Measurements from ENCODE around the gene HMGCR.

HMGCR gene

GRCh38 chr5:75325242-75325641 is 11.8 kb upstream of the HMGCR start:
- Histone ChIP-seq H3K4me3 (ENCODE audit: low read depth, low read length) (no peak overlapping the region), H3K27ac (ENCODE audit: extremely low read depth, low read depth, low read length) (no peak overlapping the region), H3K36me3 (ENCODE audit: control insufficient read depth in 2 of 2, insufficient read depth in 1 of 2, low read length in 2 of 2) (no peaks in the 10 kb centered on the region), H3K4me1 (ENCODE audit: control insufficient read depth, insufficient read depth, low read length) (peaks cover 3% of the 10 kb centered on the region; the same call in 1 of the 2 replicates), H3K9me3 (ENCODE audit: control insufficient read depth, insufficient read depth, low read depth, low read length) (no peaks in the 10 kb centered on the region)
- TF ChIP-seq ZNF292 (tag by site-specific recombination; IDR thresholded peaks at IDR 0.05; ENCODE audit: borderline replicate concordance, low read depth), result no peak
- no peak for TF ChIP-seq ZSCAN18 (tag by site-specific recombination; IDR thresholded peaks at IDR 0.05)
- no peak for TF ChIP-seq ZFP37 (tag by site-specific recombination; IDR thresholded peaks at IDR 0.05)
- TF ChIP-seq IKZF3 (tag by site-specific recombination; IDR thresholded peaks at IDR 0.05), result no peak
- TF ChIP-seq ZNF433 (tag by site-specific recombination; IDR thresholded peaks at IDR 0.05; ENCODE audit: low read depth), result no peak
- TF ChIP-seq ZNF274 (IDR thresholded peaks at IDR 0.05; ENCODE audit: low read length), result no peak
- no peak for TF ChIP-seq ZNF274 (tag by site-specific recombination; IDR thresholded peaks at IDR 0.05; ENCODE audit: borderline replicate concordance)
- TF ChIP-seq PRDM10 (tag by site-specific recombination; IDR thresholded peaks at IDR 0.05), result no peak
- TF ChIP-seq ELK4 (IDR thresholded peaks at IDR 0.05; ENCODE audit: borderline replicate concordance, low read depth, low read length), result no peak
- no peak for TF ChIP-seq PRDM2 (tag by site-specific recombination; IDR thresholded peaks at IDR 0.05; ENCODE audit: borderline replicate concordance)
- TF ChIP-seq PRDM1 (tag by site-specific recombination; IDR thresholded peaks at IDR 0.05), result no peak
- TF ChIP-seq ZNF843 (tag by site-specific recombination; IDR thresholded peaks at IDR 0.05), result no peak
- no peak for TF ChIP-seq ZNF488 (tag by site-specific recombination; IDR thresholded peaks at IDR 0.05)
- CTCF ChIA-PET, result no interaction called here
- POLR2A ChIA-PET, result interaction anchor here (0.6 kb wide), 1 partner anchor 12 kb away, joined by 10 read pairs; the partner anchor contains the start of gene HMGCR

Measured in HEK293 (cell line).